HepG2 (cell line): ENCODE data around the gene CD7. TPM values are rescaled to one million over a fixed set of nuclear protein-coding genes. Genes with fewer than 3 reads are reported as not detected.

Source experiments
- CBX1 ChIP-seq: IDR thresholded peaks from one replicate; pipeline ENCODE4 v1.6.1; 2016; ENCODE audit warnings: antibody characterized with exemption, low read depth
- DMAP1 ChIP-seq: IDR thresholded peaks from 2 replicates; pipeline ENCODE4 v1.6.1; 2016
- MEIS2 ChIP-seq: sonication (generic); formaldehyde crosslinking; IDR thresholded peaks from 2 replicates; pipeline ENCODE4 v1.9.0; 2021; ENCODE audit warnings: mild to moderate bottlenecking, missing genetic modification reagents
- NFRKB ChIP-seq: fragments of 450-650 bp; IDR thresholded peaks from 2 replicates; pipeline ENCODE4 v1.6.1; 2017
- RFX1 ChIP-seq: fragments of 450-650 bp; IDR thresholded peaks from 2 replicates; pipeline ENCODE4 v1.6.1; 2017
- SIX4 ChIP-seq: sonication (generic); formaldehyde crosslinking; IDR thresholded peaks from 2 replicates; pipeline ENCODE4 v1.4.0; 2020; ENCODE audit warnings: missing genetic modification reagents
- SNAI1 ChIP-seq: sonication (generic); formaldehyde crosslinking; IDR thresholded peaks from 2 replicates; pipeline ENCODE4 v1.5.0; 2020; ENCODE audit warnings: mild to moderate bottlenecking, missing genetic modification reagents, borderline replicate concordance
- SRSF9 ChIP-seq: fragments of 200-400 bp; formaldehyde crosslinking; IDR thresholded peaks from 2 replicates; pipeline ENCODE4 v1.6.1; 2018; ENCODE audit warnings: borderline replicate concordance, mild to moderate bottlenecking, low read depth, low read length; ENCODE audit not compliant: insufficient read depth, poor library complexity, severe bottlenecking
- TAF15 ChIP-seq: fragments of 200-400 bp; formaldehyde crosslinking; IDR thresholded peaks from one replicate; pipeline ENCODE4 v1.6.1; 2018; ENCODE audit warnings: mild to moderate bottlenecking, low read depth, low read length; ENCODE audit not compliant: poor library complexity, severe bottlenecking
- ZBTB1 ChIP-seq: sonication (generic); formaldehyde crosslinking; IDR thresholded peaks from 2 replicates; pipeline ENCODE4 v1.4.0; 2020; ENCODE audit warnings: missing genetic modification reagents, borderline replicate concordance
- ZFP90 ChIP-seq: sonication (generic); formaldehyde crosslinking; IDR thresholded peaks from 2 replicates; pipeline ENCODE4 v1.8.0; 2022; ENCODE audit warnings: missing genetic modification reagents, mild to moderate bottlenecking, inconsistent platforms, borderline replicate concordance
- ZNF3 ChIP-seq: IDR thresholded peaks from 2 replicates; pipeline ENCODE4 v1.7.0; 2017; ENCODE audit warnings: inconsistent platforms
- ZNF550 ChIP-seq: sonication (generic); formaldehyde crosslinking; IDR thresholded peaks from 2 replicates; pipeline ENCODE4 v1.4.0; 2020; ENCODE audit warnings: mild to moderate bottlenecking, missing genetic modification reagents, borderline replicate concordance
- polyA plus RNA-seq, 8 experiments: library from polyadenylated mRNA; depleted of rRNA in 3 of 8; stranded (reverse) in 7 of 8; unstranded in 1 of 8; fragments of >200 nt; fragmentation: Illumina TruSeq in 4 of 8; extraction: Trizol in 4 of 8; gene quantifications; 2 replicates each; pipeline versions ENCODE4 v1.2.1 to v1.2.3, GENCODE V29; 2011 to 2016; ENCODE audit warnings: low read depth in 4 of 8, missing spikeins in 1 of 8, mixed read lengths in 1 of 8; ENCODE audit not compliant: insufficient read depth in 1 of 8
- total RNA-seq, 5 experiments: library from RNA; depleted of rRNA; stranded (reverse); fragments of >200 nt; fragmentation: Illumina TruSeq; extraction: Trizol; gene quantifications; 2 replicates each; pipeline ENCODE4 v1.2.3, GENCODE V29; 2016; ENCODE audit warnings: low read depth in 1 of 5
- TF ChIP-seq, protein P1 (sequence below): sonication (generic); formaldehyde crosslinking; IDR thresholded peaks from 2 replicates; pipeline ENCODE4 v1.5.0; 2020; ENCODE audit warnings: mild to moderate bottlenecking, missing genetic modification reagents, borderline replicate concordance
- TF ChIP-seq, protein P2 (sequence below): sonication (generic); formaldehyde crosslinking; IDR thresholded peaks from 2 replicates; pipeline ENCODE4 v1.4.0; 2020; ENCODE audit warnings: missing genetic modification reagents; ENCODE audit errors: not compliant biosample characterization
- TF ChIP-seq, protein P3 (sequence below): sonication (generic); formaldehyde crosslinking; IDR thresholded peaks from 2 replicates; pipeline ENCODE4 v1.9.0; 2021; ENCODE audit warnings: missing genetic modification reagents, borderline replicate concordance
- TF ChIP-seq, protein P4 (sequence below): sonication (generic); formaldehyde crosslinking; IDR thresholded peaks from 2 replicates; pipeline ENCODE4 v1.4.0; 2020; ENCODE audit warnings: missing genetic modification reagents

The CD7 gene
- total and polyA plus RNA-seq, 2 of the 13 experiments (the other 11 are each of a cell fraction or from before 2014, with no cell fraction given): 67.6 to 76.4 TPM

DNA sequence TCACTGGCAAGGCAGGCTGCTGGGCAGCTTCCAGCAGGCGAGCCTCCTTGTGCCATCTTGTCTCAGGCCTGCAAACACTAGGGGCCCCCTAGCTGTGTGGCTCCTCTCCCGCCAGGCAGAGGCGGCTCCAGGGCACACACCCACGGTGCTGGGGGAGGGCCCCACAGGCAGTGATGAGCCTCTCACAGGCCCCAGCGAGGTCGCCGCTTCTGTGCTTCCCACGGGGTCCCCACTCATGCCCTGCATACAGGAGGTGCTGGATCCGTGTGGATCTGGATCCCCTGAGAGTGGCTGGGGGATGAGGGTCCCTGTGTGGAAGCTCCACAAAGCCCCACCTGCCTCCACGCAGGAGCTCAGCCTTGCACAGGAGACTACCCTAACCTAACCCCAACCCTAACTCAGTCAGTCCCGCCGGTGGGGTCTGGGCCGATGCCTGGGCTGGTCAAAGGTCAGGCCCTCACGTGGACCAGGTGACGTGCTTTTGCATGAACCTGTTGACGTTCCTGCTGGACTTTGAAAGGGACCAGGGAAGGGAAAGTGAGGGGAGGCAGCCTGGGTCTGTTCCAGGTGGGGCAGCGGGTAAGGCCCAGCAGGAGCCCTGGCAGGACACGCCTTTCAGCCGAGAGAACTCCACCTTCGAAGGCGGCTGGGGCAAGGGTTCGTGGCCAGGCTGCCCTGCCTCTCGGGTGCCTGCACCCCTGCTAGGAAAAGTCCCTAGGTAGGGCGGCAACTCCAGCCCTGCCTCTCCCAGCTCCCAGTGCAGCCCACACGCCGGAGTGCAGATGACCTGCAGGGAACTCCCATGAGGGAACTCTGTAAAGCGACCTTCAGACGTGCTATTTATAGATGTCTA, 11.0 kb upstream of the CD7 start (continued):
- TF ChIP-seq, protein P1, sequence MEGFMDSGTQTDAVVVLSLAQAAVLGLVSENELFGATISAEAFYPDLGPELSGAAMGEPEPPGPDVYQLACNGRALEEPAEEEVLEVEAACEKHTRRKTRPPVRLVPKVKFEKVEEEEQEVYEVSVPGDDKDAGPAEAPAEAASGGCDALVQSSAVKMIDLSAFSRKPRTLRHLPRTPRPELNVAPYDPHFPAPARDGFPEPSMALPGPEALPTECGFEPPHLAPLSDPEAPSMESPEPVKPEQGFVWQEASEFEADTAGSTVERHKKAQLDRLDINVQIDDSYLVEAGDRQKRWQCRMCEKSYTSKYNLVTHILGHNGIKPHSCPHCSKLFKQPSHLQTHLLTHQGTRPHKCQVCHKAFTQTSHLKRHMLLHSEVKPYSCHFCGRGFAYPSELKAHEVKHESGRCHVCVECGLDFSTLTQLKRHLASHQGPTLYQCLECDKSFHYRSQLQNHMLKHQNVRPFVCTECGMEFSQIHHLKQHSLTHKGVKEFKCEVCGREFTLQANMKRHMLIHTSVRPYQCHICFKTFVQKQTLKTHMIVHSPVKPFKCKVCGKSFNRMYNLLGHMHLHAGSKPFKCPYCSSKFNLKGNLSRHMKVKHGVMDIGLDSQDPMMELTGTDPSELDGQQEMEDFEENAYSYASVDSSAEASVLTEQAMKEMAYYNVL (CRISPR knock-in tag): no peak
- TF ChIP-seq, protein P2, sequence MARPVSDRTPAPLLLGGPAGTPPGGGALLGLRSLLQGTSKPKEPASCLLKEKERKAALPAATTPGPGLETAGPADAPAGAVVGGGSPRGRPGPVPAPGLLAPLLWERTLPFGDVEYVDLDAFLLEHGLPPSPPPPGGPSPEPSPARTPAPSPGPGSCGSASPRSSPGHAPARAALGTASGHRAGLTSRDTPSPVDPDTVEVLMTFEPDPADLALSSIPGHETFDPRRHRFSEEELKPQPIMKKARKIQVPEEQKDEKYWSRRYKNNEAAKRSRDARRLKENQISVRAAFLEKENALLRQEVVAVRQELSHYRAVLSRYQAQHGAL: no peak
- TF ChIP-seq SIX4 (CRISPR knock-in tag): peak; percentile 65; the same call in 1 of the 2 replicates
- TF ChIP-seq DMAP1 (CRISPR knock-in tag): peak; percentile 90; the same call in 1 of the 2 replicates
- TF ChIP-seq, protein P3, sequence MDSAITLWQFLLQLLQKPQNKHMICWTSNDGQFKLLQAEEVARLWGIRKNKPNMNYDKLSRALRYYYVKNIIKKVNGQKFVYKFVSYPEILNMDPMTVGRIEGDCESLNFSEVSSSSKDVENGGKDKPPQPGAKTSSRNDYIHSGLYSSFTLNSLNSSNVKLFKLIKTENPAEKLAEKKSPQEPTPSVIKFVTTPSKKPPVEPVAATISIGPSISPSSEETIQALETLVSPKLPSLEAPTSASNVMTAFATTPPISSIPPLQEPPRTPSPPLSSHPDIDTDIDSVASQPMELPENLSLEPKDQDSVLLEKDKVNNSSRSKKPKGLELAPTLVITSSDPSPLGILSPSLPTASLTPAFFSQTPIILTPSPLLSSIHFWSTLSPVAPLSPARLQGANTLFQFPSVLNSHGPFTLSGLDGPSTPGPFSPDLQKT (CRISPR knock-in tag): no peak
- TF ChIP-seq SNAI1: 0 out of 2 replicates have a peak, but pooled peaks have one; percentile 78
- TF ChIP-seq MEIS2 (CRISPR knock-in tag): peak; percentile 85
- no peak for TF ChIP-seq RFX1
- TF ChIP-seq SRSF9: no peak
- TF ChIP-seq ZBTB1 (CRISPR knock-in tag): no peak
- TF ChIP-seq, protein P4, sequence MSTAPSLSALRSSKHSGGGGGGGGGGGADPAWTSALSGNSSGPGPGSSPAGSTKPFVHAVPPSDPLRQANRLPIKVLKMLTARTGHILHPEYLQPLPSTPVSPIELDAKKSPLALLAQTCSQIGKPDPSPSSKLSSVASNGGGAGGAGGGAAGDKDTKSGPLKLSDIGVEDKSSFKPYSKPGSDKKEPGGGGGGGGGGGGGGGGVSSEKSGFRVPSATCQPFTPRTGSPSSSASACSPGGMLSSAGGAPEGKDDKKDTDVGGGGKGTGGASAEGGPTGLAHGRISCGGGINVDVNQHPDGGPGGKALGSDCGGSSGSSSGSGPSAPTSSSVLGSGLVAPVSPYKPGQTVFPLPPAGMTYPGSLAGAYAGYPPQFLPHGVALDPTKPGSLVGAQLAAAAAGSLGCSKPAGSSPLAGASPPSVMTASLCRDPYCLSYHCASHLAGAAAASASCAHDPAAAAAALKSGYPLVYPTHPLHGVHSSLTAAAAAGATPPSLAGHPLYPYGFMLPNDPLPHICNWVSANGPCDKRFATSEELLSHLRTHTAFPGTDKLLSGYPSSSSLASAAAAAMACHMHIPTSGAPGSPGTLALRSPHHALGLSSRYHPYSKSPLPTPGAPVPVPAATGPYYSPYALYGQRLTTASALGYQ (CRISPR knock-in tag): 0 out of 2 replicates have a peak, but pooled peaks have one; percentile 68
- peak; percentile 64 for TF ChIP-seq ZFP90
- peak; percentile 46 for TF ChIP-seq TAF15
- no peak for TF ChIP-seq CBX1
- no peak; the same call in 1 of the 2 replicates for TF ChIP-seq ZNF3 (CRISPR knock-in tag)
- TF ChIP-seq NFRKB: no peak
- no peak for TF ChIP-seq ZNF550 (CRISPR knock-in tag)
